ENCODE data around the gene ANKAR. TPM values are rescaled to one million over a fixed set of nuclear protein-coding genes. Genes with fewer than 3 reads are reported as not detected.
"Not testable (repeated sequence)": the region's sequence is repeated elsewhere in the genome, so short reads cannot be mapped to it uniquely, and the experiment has no call there.

The ANKAR gene
- total RNA-seq (2014; rRNA removed; shearing (Covaris generic)): 7.8 and 15.0 TPM in 2 replicates
- 0.94 and 1.0 TPM in 2 replicates for polyA plus RNA-seq (2014; cell fraction: nucleus; rRNA removed)

- DNase-seq (ENCODE audit: extremely low read depth, low read depth): peak; percentile 88
These were observed at the start of gene ANKAR for GRCh38 chr2:189674374-189675112. TSS of gene ANKAR (plus strand) at chr2:189674670. CDS start at chr2:189676491, 1,821 bp downstream.

GRCh38 chr2:189625636-189626035 is 48.8 kb upstream of the ANKAR start:
- no peak for DNase-seq (ENCODE audit: extremely low read depth, low read depth)

- DNase-seq (ENCODE audit: extremely low read depth, low read depth): no peak
These were observed 46.7 kb upstream of the ANKAR start for GRCh38 chr2:189627789-189628188.

GRCh38 chr2:189628817-189629530 is 45.5 kb upstream of the ANKAR start:
- DNase-seq (ENCODE audit: extremely low read depth, low read depth): peak; percentile 26

- no peak for DNase-seq (ENCODE audit: extremely low read depth, low read depth)
These were observed 44.7 kb upstream of the ANKAR start for GRCh38 chr2:189629531-189630453.

- DNase-seq (ENCODE audit: extremely low read depth, low read depth): no peak
These were observed 42.6 kb upstream of the ANKAR start for GRCh38 chr2:189631849-189632248.

- DNase-seq (ENCODE audit: extremely low read depth, low read depth): no peak
These were observed 41.1 kb upstream of the ANKAR start for GRCh38 chr2:189633392-189633811.

- DNase-seq (ENCODE audit: extremely low read depth, low read depth): no peak
These were observed 39.1 kb upstream of the ANKAR start for GRCh38 chr2:189635353-189635752.

GRCh38 chr2:189638301-189639006 is 36.0 kb upstream of the ANKAR start:
- DNase-seq (ENCODE audit: extremely low read depth, low read depth): no peak

- no peak for DNase-seq (ENCODE audit: extremely low read depth, low read depth)
These were observed 35.4 kb upstream of the ANKAR start for GRCh38 chr2:189639007-189639609.

- no peak for DNase-seq (ENCODE audit: extremely low read depth, low read depth)
These were observed 33.5 kb upstream of the ANKAR start for GRCh38 chr2:189641002-189641401.

- DNase-seq (ENCODE audit: extremely low read depth, low read depth): no peak
These were observed 32.9 kb upstream of the ANKAR start for GRCh38 chr2:189641590-189641989.

GRCh38 chr2:189646521-189646920 is 27.9 kb upstream of the ANKAR start:
- no peak for DNase-seq (ENCODE audit: extremely low read depth, low read depth)

- DNase-seq (ENCODE audit: extremely low read depth, low read depth): no peak
These were observed 25.5 kb upstream of the ANKAR start for GRCh38 chr2:189648846-189649509.

GRCh38 chr2:189651284-189651683 is 23.2 kb upstream of the ANKAR start:
- no peak for DNase-seq (ENCODE audit: extremely low read depth, low read depth)

- DNase-seq (ENCODE audit: extremely low read depth, low read depth): not testable (repeated sequence)
These were observed 21.0 kb upstream of the ANKAR start for GRCh38 chr2:189653464-189653863.

- DNase-seq (ENCODE audit: extremely low read depth, low read depth): no peak
These were observed 19.8 kb upstream of the ANKAR start for GRCh38 chr2:189654641-189655040.

- no peak for DNase-seq (ENCODE audit: extremely low read depth, low read depth)
These were observed 16.6 kb upstream of the ANKAR start for GRCh38 chr2:189657867-189658266.
